ENCODE measurements around the gene PLPP3. TPM values are rescaled to one million over a fixed set of nuclear protein-coding genes. Genes with fewer than 3 reads are reported as not detected.

Gene PLPP3
- total and polyA plus RNA-seq, 2 experiments from 2014 or later = 41.9 to 61.9 TPM

DNA sequence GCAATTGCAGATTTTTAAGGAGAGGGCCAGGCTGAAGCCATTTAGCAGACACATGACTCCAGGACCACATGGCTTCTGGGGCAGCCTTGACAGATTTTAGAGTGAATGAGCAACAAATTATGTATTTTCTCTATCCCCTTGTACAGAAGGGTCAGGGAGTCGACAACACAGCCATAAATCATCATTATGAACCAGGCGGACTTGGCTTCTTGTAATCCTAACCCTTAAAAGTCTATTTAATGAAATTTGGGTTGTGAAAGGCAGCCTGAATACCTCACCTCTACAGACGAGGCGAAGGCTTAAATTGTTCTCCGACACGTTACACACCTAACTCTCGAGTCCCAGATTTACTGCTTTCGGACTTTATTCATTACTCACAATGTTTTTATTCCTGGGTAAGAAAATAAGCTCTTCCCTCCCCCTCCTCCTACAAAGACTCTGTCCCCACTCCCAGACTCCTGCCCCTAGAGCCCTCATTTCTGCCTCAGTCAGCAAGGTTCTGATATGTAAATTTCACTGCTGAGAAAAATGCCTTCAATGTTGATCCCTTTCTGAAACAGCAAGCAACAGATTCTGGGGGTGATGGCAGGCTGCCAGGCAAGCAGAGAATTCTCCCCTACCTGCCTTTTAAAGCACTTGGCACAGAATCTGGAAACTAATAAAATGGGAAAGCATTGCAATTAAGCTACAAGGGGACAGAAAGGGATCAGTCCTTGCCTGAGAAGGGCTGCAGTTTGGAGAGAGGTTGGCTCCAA lies 51.6 kb downstream of the PLPP3 start (continued):
- TF ChIP-seq JUNB (IDR thresholded peaks at IDR 0.05; ENCODE audit: unreplicated experiment) = no peak
- no peak for TF ChIP-seq ZNF114 (CRISPR knock-in tag; IDR thresholded peaks at IDR 0.05)
- no peak for TF ChIP-seq ETS1 (IDR thresholded peaks at IDR 0.05)
- TF ChIP-seq ZNF331 (CRISPR knock-in tag; IDR thresholded peaks at IDR 0.05; ENCODE audit: low read depth) = no peak
- no peak for TF ChIP-seq EZH2phosphoT487 (IDR thresholded peaks at IDR 0.05; ENCODE audit: unreplicated experiment)
- no peak for TF ChIP-seq REST (IDR thresholded peaks at IDR 0.05; ENCODE audit: unreplicated experiment)
- TF ChIP-seq POLR2AphosphoS5 (IDR thresholded peaks at IDR 0.05; ENCODE audit: low read depth) = no peak

DNA sequence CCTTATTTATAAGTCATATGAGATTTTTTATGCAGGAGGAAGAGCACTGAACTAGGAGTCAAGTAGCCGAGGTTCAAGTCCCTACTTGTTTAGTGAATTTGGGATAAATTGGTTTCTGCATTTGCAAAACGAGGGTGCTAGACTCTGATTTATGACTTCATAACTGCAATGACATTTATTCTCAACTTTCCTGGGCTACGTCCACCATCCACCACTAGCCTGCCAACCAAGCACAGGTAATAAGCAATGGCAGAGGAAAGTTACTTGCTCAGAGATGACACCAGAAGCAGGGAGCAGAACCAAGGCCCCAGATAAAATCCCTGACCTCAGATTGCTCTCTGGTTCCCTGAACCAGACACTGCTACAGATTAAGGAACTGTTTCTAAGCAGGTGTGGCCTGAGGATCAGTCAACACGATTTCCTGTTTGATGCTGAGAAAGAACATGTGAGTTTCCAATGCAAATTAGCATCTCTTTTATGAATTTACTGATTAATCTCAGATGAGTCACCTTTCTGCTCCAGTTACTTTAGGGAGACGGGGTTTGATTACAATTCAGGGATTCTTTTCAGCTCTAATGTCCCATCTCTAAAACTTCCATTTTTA lies 52.7 kb downstream of the PLPP3 start:
- Histone ChIP-seq H3K27ac (ENCODE audit: low read depth) (no peak overlapping the region), H3K27me3 (ENCODE audit: insufficient read depth) (no peaks in the 10 kb centered on the region), H4K20me1 (replicated peaks; ENCODE audit: insufficient read depth) (peaks cover 16% of the 10 kb centered on the region), H3K79me2 (replicated peaks; ENCODE audit: insufficient read depth) (peaks cover 99% of the 10 kb centered on the region), H3K4me1 (ENCODE audit: insufficient read depth) (peaks cover 59% of the 10 kb centered on the region), H3K4me2 (no peak overlapping the region), H3F3A (replicated peaks; ENCODE audit: low read depth) (peaks cover 5% of the 10 kb centered on the region; the same call in 1 of the 2 replicates), H2AFZ (no peak overlapping the region), H3K4me3 (no peak overlapping the region), H3K9me2 (ENCODE audit: insufficient read depth) (no peaks in the 10 kb centered on the region), H3K36me3 (ENCODE audit: insufficient read depth) (peaks cover 40% of the 10 kb centered on the region)
- Mint-ChIP-seq H3K4me3 (no peak overlapping the region; the same call in 2 of the 3 replicates), H3K36me3 (ENCODE audit: low read depth) (peaks cover 28% of the 10 kb centered on the region), H3K4me1 (peaks cover 46% of the 10 kb centered on the region), H3K27me3 (ENCODE audit: insufficient read depth, low read depth, poor library complexity) (peaks cover 6% of the 10 kb centered on the region), H3K27ac (no peak overlapping the region), H3K9me3 (no peaks in the 10 kb centered on the region)
- DNase-seq (ENCODE audit: low spot score) (no peak), ATAC-seq (no peak)
- TF ChIP-seq ZNF114 (CRISPR knock-in tag; IDR thresholded peaks at IDR 0.05) (no peak), POLR2AphosphoS5 (IDR thresholded peaks at IDR 0.05; ENCODE audit: low read depth) (no peak), ZNF331 (CRISPR knock-in tag; IDR thresholded peaks at IDR 0.05; ENCODE audit: low read depth) (no peak), ETS1 (IDR thresholded peaks at IDR 0.05) (no peak), EZH2 (IDR thresholded peaks at IDR 0.05; ENCODE audit: low read depth, unreplicated experiment) (no peak), REST (IDR thresholded peaks at IDR 0.05; ENCODE audit: unreplicated experiment) (no peak), CREB1 (CRISPR knock-in tag; IDR thresholded peaks at IDR 0.05; ENCODE audit: low read depth) (no peak), JUNB (IDR thresholded peaks at IDR 0.05; ENCODE audit: unreplicated experiment) (no peak), STAT1 (IDR thresholded peaks at IDR 0.05; ENCODE audit: unreplicated experiment) (no peak), NANOG (IDR thresholded peaks at IDR 0.05; ENCODE audit: borderline replicate concordance) (no peak)
- TF ChIP-seq, protein P1, sequence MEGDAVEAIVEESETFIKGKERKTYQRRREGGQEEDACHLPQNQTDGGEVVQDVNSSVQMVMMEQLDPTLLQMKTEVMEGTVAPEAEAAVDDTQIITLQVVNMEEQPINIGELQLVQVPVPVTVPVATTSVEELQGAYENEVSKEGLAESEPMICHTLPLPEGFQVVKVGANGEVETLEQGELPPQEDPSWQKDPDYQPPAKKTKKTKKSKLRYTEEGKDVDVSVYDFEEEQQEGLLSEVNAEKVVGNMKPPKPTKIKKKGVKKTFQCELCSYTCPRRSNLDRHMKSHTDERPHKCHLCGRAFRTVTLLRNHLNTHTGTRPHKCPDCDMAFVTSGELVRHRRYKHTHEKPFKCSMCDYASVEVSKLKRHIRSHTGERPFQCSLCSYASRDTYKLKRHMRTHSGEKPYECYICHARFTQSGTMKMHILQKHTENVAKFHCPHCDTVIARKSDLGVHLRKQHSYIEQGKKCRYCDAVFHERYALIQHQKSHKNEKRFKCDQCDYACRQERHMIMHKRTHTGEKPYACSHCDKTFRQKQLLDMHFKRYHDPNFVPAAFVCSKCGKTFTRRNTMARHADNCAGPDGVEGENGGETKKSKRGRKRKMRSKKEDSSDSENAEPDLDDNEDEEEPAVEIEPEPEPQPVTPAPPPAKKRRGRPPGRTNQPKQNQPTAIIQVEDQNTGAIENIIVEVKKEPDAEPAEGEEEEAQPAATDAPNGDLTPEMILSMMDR (conservative IDR thresholded peaks at IDR 0.05; ENCODE audit: low read depth in 2 of 2) = no peak
